HG03045 (cell line): ENCODE data around the gene DTHD1.

ENCODE experiments used
- ATAC-seq: cut with Tn5 transposase; IDR thresholded peaks from one replicate; pipeline ENCODE4 v1.9.1; 2021; ENCODE audit warnings: mild to moderate bottlenecking, moderate library complexity; ENCODE audit not compliant: unreplicated experiment

The DTHD1 gene

GRCh38 chr4:36269101-36269500 lies 12.3 kb upstream of the DTHD1 start:
- no peak for ATAC-seq

GRCh38 chr4:36269533-36270173 lies 11.8 kb upstream of the DTHD1 start:
- ATAC-seq, result no peak

GRCh38 chr4:36273276-36273675 lies 8.1 kb upstream of the DTHD1 start:
- no peak for ATAC-seq

GRCh38 chr4:36274158-36274557 lies 7.3 kb upstream of the DTHD1 start:
- no peak for ATAC-seq

- ATAC-seq, result peak; percentile 70
Measured at GRCh38 chr4:36277533-36277932, 3.9 kb upstream of the DTHD1 start.

- ATAC-seq, result no peak
Measured at GRCh38 chr4:36278789-36279188, 2.6 kb upstream of the DTHD1 start.

- no peak for ATAC-seq
Measured at GRCh38 chr4:36280555-36280954, 861 bp upstream of the DTHD1 start.

- no peak for ATAC-seq
Measured at GRCh38 chr4:36282503-36283030, 1.2 kb downstream of the DTHD1 start.

GRCh38 chr4:36283912-36284465 lies 2.6 kb downstream of the DTHD1 start:
- no peak for ATAC-seq

- peak; percentile 98 for ATAC-seq
Measured at GRCh38 chr4:36285784-36286480, 4.5 kb downstream of the DTHD1 start.

GRCh38 chr4:36286481-36286871 lies 5.1 kb downstream of the DTHD1 start:
- no peak for ATAC-seq

- ATAC-seq, result no peak
Measured at GRCh38 chr4:36288731-36289426, 7.5 kb downstream of the DTHD1 start.

- no peak for ATAC-seq
Measured at GRCh38 chr4:36290641-36291040, 9.2 kb downstream of the DTHD1 start.

- no peak for ATAC-seq
Measured at GRCh38 chr4:36292556-36293188, 11.3 kb downstream of the DTHD1 start.

GRCh38 chr4:36301127-36301526 lies 19.7 kb downstream of the DTHD1 start:
- ATAC-seq, result no peak

- peak; percentile 82 for ATAC-seq
Measured at GRCh38 chr4:36303426-36304137, 22.2 kb downstream of the DTHD1 start.

- ATAC-seq, result peak; percentile 8
Measured at GRCh38 chr4:36304138-36304681, 22.8 kb downstream of the DTHD1 start.

GRCh38 chr4:36308150-36308549 lies 26.7 kb downstream of the DTHD1 start:
- no peak for ATAC-seq

GRCh38 chr4:36310216-36310615 lies 28.8 kb downstream of the DTHD1 start:
- ATAC-seq, result no peak

- peak; percentile 84 for ATAC-seq
Measured at GRCh38 chr4:36310793-36311192, 29.4 kb downstream of the DTHD1 start.
